GM18502 (cell line): ENCODE results near the gene MLIP.
"Not testable (repeated sequence)": the region's sequence is repeated elsewhere in the genome, so short reads cannot be mapped to it uniquely, and the experiment has no call there.

Source experiments
- ATAC-seq: cut with Tn5 transposase; IDR thresholded peaks from one replicate; pipeline ENCODE4 v1.9.1; 2021; ENCODE audit warnings: mild to moderate bottlenecking; ENCODE audit not compliant: unreplicated experiment, poor library complexity

MLIP gene

GRCh38 chr6:54111341-54112045 is at the start of gene MLIP:
Gene MLIP (plus strand): TSS chr6:54111443. CDS start chr6:54111480, 37 bp downstream.
- ATAC-seq = no peak

GRCh38 chr6:54063228-54063539 is 48.1 kb upstream of the MLIP start:
- no peak for ATAC-seq

GRCh38 chr6:54068694-54069093 is 42.5 kb upstream of the MLIP start:
- no peak for ATAC-seq

- no peak for ATAC-seq
Observed at GRCh38 chr6:54070025-54070424, 41.2 kb upstream of the MLIP start.

- ATAC-seq = no peak
Observed at GRCh38 chr6:54071821-54072340, 39.4 kb upstream of the MLIP start.

GRCh38 chr6:54072635-54073313 is 38.5 kb upstream of the MLIP start:
- ATAC-seq = no peak

GRCh38 chr6:54073487-54073886 is 37.8 kb upstream of the MLIP start:
- no peak for ATAC-seq

- no peak for ATAC-seq
Observed at GRCh38 chr6:54074109-54074508, 37.1 kb upstream of the MLIP start.

GRCh38 chr6:54074578-54075195 is 36.6 kb upstream of the MLIP start:
- no peak for ATAC-seq

GRCh38 chr6:54076159-54076789 is 35.0 kb upstream of the MLIP start:
- ATAC-seq = no peak

GRCh38 chr6:54081499-54081898 is 29.7 kb upstream of the MLIP start:
- not testable (repeated sequence) for ATAC-seq

- ATAC-seq = no peak
Observed at GRCh38 chr6:54083287-54083686, 28.0 kb upstream of the MLIP start.

GRCh38 chr6:54084231-54084630 is 27.0 kb upstream of the MLIP start:
- no peak for ATAC-seq

GRCh38 chr6:54085047-54085446 is 26.2 kb upstream of the MLIP start:
- ATAC-seq = no peak

- ATAC-seq = no peak
Observed at GRCh38 chr6:54085541-54085940, 25.7 kb upstream of the MLIP start.

GRCh38 chr6:54086439-54086838 is 24.8 kb upstream of the MLIP start:
- no peak for ATAC-seq

- no peak for ATAC-seq
Observed at GRCh38 chr6:54087721-54088120, 23.5 kb upstream of the MLIP start.

GRCh38 chr6:54093326-54093948 is 17.8 kb upstream of the MLIP start:
- ATAC-seq = no peak

- no peak for ATAC-seq
Observed at GRCh38 chr6:54094293-54094692, 16.9 kb upstream of the MLIP start.

- ATAC-seq = no peak
Observed at GRCh38 chr6:54094786-54095185, 16.5 kb upstream of the MLIP start.

- no peak for ATAC-seq
Observed at GRCh38 chr6:54095723-54096122, 15.5 kb upstream of the MLIP start.
